ENCODE data around the gene KRTAP1-1. TPM values are rescaled to one million over a fixed set of nuclear protein-coding genes. Genes with fewer than 3 reads are reported as not detected.

The KRTAP1-1 gene
- total and polyA plus RNA-seq, 2 of the 8 experiments (the other 6 are each of a cell fraction or from before 2014, with no cell fraction given) = not detected

GRCh38 chr17:41063449-41063848, 22.2 kb upstream of the KRTAP1-1 start:
- WGBS, 2 experiments (ENCODE audit: extremely low coverage in 1 of 2, insufficient coverage in 1 of 2, insufficient read length in 1 of 2, insufficient replicate concordance in 2 of 2, low coverage in 1 of 2, low lambda C conversion rate in 2 of 2, missing lambda C conversion rate in 1 of 2) = 89% methylated on average over 4 of the region's 4 CpGs; no CpG with 5 or more reads in 1 of the 2 experiments
- Histone ChIP-seq H2AK5ac (ENCODE audit: low read depth, low read length) (no peak overlapping the region), H4K5ac (ENCODE audit: insufficient read length, low read depth, low read length) (no peak overlapping the region), H2BK20ac (ENCODE audit: low read length) (no peak overlapping the region), H3K36me3 (ENCODE audit: control insufficient read depth in 2 of 4, insufficient read depth in 4 of 4, low read length in 3 of 4) (no peaks in the 10 kb centered on the region), H3K23me2 (ENCODE audit: low read depth, low read length) (no peaks in the 10 kb centered on the region), H3K4me2 (ENCODE audit: insufficient read depth in 1 of 2, low read depth in 2 of 2, low read length in 2 of 2) (no peak overlapping the region), H2BK5ac (ENCODE audit: low read depth, low read length) (no peak overlapping the region), H3K27me3 (replicated peaks in 1 of 4; ENCODE audit: control insufficient read depth in 3 of 4, extremely low read depth in 1 of 4, insufficient read depth in 3 of 4, low read length in 3 of 4) (no peaks in the 10 kb centered on the region), H3K4me3 (ENCODE audit: extremely low read depth in 1 of 4, insufficient read depth in 2 of 4, low read depth in 3 of 4, low read length in 4 of 4) (no peak overlapping the region), H3K9ac (replicated peaks in 1 of 4; ENCODE audit: extremely low read depth in 1 of 4, low read depth in 3 of 4, low read length in 3 of 4) (no peak overlapping the region), H3K9me3 (ENCODE audit: insufficient read depth in 2 of 2, low read depth in 1 of 2, low read length in 1 of 2) (no peaks in the 10 kb centered on the region), H3K4me1 (replicated peaks in 1 of 4; ENCODE audit: control insufficient read depth in 3 of 4, insufficient read depth in 4 of 4, low read length in 3 of 4) (no peaks in the 10 kb centered on the region), H3K14ac (ENCODE audit: insufficient read length) (no peak overlapping the region), H3K79me1 (ENCODE audit: low read depth, low read length) (no peaks in the 10 kb centered on the region), H2BK120ac (replicated peaks; ENCODE audit: low read depth, low read length) (no peak overlapping the region), H4K20me1 (replicated peaks in 1 of 2; ENCODE audit: control insufficient read depth in 1 of 2, insufficient read depth in 2 of 2, low read length in 2 of 2) (no peaks in the 10 kb centered on the region), H3K79me2 (ENCODE audit: control insufficient read depth in 1 of 2, insufficient read depth in 2 of 2, low read length in 2 of 2) (no peaks in the 10 kb centered on the region), H3K23ac (ENCODE audit: insufficient read length) (no peak overlapping the region), H2BK12ac (ENCODE audit: low read depth, low read length) (no peak overlapping the region), H4K91ac (replicated peaks; ENCODE audit: insufficient read length, low read length) (no peak overlapping the region), H3K4ac (replicated peaks; ENCODE audit: insufficient read length, low read depth, low read length) (no peak overlapping the region), H2BK15ac (ENCODE audit: low read length) (no peak overlapping the region), H3K18ac (ENCODE audit: extremely low read depth, low read length) (no peak overlapping the region), H3K27ac (ENCODE audit: low read depth, low read length) (no peak overlapping the region), H3K56ac (replicated peaks; ENCODE audit: insufficient read length, low read depth, low read length) (no peak overlapping the region), H4K8ac (ENCODE audit: extremely low read depth, insufficient read depth, low read length) (no peak overlapping the region), H2AFZ (ENCODE audit: low read length) (no peak overlapping the region)
- TF ChIP-seq JUN (IDR thresholded peaks at IDR 0.05; ENCODE audit: low read depth, low read length) (no peak), MAFK (IDR thresholded peaks at IDR 0.05; ENCODE audit: low read depth, low read length) (no peak), BACH1 (IDR thresholded peaks at IDR 0.05; ENCODE audit: low read length) (no peak), BCL11A (IDR thresholded peaks at IDR 0.05; ENCODE audit: low read depth in 2 of 2, low read length in 2 of 2) (no peak), RAD21 (IDR thresholded peaks at IDR 0.05 in 1 of 2, conservative IDR thresholded peaks at IDR 0.05 in 1 of 2; ENCODE audit: low read depth in 2 of 2, low read length in 2 of 2) (no peak), RBBP5 (IDR thresholded peaks at IDR 0.05; ENCODE audit: borderline replicate concordance, low read depth, low read length) (no peak), JUND (IDR thresholded peaks at IDR 0.05; ENCODE audit: low read length) (no peak), POLR2AphosphoS5 (IDR thresholded peaks at IDR 0.05; ENCODE audit: low read depth, low read length) (no peak), RNF2 (IDR thresholded peaks at IDR 0.05; ENCODE audit: borderline replicate concordance, low read depth, low read length, missing control alignments, poor library complexity, severe bottlenecking) (no peak), HDAC6 (IDR thresholded peaks at IDR 0.05; ENCODE audit: low read depth, low read length) (no peak), NRF1 (IDR thresholded peaks at IDR 0.05; ENCODE audit: low read depth, low read length) (no peak), ZNF274 (IDR thresholded peaks at IDR 0.05; ENCODE audit: borderline replicate concordance, extremely low read depth, low read length) (no peak), CHD1 (IDR thresholded peaks at IDR 0.05; ENCODE audit: low read depth, low read length) (no peak), POLR2A (IDR thresholded peaks at IDR 0.05; ENCODE audit: control extremely low read depth in 1 of 2, low read depth in 2 of 2, low read length in 2 of 2) (no peak)
- ChIA-PET CTCF (ENCODE audit: partially characterized antibody) (interaction anchor here (1.1 to 1.4 kb wide), 2 partner anchors 485 to 585 kb away, joined by 3 read pairs; no protein-coding TSS in a partner anchor), POLR2A (ENCODE audit: partially characterized antibody) (no interaction called here)
- DNase-seq (ENCODE audit: low read depth in 1 of 2, low spot score in 2 of 2) = no peak
- FAIRE-seq = no peak

Data from H1 (cell line).